Measurements from ENCODE around the gene STPG3. TPM values are rescaled to one million over a fixed set of nuclear protein-coding genes. Genes with fewer than 3 reads are reported as not detected.
A peak's percentile ranks its signal among the peaks of the same experiment; 100 is the strongest.

STPG3 gene
- total RNA-seq, 1 donor from 2014 or later, result not detected

DNA sequence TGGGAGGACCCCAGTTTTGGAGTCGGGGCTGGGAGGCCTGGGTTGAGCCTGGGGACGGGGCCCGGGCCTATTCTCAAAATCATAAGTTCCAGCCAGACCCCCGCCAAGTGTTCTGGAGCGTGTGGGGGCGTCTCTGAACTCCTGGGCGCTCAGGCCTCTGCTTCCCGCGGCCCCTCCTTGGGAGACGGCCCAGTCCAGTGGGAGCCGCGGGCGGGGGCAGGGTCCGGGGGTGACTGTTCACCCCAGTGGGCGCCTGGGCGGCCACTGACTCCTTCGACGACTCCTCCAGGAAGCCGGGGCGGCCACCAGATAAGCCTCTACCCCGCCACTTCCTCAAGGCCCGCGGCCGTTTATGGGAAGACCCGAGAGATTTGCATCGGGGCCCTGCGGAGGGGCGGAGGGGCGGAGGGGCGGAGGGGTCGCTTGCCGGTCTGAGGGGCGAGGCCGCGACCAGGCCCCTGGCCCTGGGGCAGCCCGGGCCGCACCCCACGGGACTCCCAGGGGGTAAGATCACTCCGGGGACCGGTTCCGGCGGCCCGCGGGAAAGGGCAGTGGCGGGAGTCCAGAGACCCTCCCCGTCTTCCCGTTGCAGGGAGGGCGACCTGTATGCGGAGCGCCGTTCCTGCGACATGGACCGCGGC is 27.1 kb downstream of the STPG3 start:
- no peak for DNase-seq (ENCODE audit: extremely low read depth, low read depth, low spot score)

DNA sequence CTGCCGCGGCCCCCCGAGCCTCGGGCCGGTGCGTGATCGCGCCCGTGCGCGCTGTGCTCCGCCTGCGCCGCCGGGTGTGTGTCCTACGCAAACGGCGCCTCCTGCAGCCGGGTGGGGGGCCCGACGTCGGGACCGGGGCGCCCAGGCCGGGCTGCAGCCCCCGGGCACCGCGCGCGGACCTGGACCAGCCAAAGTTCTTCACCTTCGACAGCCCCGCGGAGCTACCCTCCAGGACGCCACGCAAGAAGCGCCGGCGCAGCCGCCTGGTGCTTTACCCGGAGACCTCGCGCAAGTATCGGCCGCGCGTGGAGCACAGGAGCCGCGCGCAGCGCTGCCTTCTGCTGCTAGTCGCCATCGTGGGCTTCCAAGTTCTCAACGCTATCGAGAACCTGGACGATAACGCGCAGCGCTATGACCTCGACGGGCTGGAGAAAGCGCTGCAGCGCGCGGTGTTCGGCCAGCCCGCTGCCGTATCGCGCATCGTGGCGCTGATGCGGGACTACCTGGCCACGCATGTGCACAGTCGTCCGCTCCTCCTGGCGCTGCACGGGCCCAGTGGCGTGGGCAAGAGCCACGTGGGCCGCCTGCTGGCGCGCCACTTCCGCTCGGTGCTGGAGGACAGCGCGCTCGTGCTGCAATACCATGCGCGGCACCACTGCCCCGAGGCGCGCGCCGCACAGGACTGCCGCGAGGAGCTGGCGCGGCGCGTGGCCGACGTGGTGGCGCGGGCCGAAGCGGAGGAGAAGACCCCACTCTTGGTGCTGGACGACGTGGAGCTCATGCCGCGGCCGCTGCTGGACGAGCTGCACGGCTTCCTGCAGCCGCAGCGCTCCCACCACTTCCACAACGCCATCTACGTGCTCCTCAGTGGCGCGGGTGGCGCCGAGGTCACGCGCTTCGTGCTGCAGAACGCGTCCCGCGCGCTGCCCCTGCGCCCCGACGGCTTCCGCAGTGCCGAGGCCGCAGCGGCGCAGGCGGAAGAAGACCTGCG is 27.9 kb downstream of the STPG3 start:
- DNase-seq (ENCODE audit: extremely low read depth, low read depth, low spot score), result no peak

DNA sequence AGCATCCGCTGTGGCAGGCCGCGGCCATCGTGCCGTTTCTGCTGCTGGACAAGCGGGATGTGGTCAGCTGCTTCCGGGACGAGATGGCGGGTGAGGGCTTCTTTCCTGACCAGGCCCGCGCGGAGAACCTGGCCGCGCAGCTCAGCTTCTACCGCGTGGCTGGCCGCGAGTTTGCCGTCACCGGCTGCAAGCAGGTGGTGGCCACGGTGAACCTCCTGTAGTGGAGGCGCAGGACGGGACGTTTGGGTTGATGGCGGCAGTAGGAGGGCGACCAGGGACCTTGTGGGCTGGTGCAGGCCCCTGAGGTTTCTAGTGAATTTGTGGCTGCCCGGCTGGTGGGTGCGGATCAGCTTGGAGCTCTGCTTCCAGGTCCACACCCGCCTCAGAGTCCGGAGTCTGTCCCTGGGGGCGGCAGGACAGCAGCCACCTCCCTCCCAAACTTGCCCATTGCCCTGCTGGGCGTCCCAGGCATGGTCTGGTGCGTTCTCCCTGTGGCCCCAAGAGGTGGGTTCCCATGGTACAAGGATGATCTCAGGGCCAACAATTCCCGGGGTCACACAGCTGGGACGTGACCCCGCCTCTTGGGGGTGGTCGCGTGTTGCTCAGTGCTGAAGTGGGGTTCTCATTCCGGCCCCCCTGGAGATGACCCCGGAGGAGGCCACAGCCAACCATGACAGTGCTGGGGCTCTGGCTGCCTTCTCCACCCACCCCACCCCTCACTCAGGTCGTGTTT is 28.8 kb downstream of the STPG3 start:
- DNase-seq (ENCODE audit: extremely low read depth, low read depth, low spot score), result no peak

DNA sequence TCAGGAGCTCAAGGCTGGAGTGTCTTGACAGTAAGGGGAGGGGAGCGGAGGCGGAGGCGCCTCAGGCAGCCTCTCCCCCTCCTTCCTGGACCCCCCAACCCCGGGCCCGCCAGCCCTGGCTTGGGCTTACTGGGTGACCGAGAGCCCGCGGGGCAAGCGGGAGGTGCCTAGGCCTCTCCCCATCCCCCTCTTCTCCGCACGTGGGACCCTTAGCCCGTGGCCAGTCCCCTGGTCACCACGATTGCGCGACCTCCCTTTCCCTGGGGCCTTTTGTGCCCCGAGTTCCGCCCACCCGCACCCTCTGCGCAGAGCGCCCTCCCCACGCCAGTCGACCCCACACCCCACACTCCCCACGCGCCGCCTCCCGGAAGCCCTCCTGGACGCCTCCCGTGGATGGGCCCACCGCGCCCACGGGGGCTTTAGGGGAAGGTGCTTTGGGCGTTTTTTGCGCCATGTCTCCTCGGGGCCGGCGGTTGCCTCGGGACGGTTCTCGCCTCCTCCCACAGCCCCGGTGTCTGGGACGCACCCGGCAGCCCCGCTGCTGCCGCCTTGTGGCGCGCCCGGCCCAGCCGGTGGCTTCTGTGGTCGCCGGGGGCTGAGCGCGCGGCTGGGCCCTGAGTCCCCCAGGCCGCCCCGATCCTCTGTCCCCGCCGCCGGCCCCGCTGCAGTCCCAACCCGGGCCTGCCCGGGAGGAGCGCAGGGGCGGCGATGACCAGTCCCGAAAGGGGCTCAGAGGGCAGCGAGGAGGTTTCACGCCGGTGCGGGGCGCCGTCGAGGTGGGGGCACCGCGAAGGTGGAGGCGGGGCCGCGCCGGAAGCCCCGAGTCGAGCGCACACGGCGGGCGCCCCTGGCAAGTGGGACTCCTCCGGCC is 29.6 kb downstream of the STPG3 start:
- no peak for DNase-seq (ENCODE audit: extremely low read depth, low read depth, low spot score)

DNA sequence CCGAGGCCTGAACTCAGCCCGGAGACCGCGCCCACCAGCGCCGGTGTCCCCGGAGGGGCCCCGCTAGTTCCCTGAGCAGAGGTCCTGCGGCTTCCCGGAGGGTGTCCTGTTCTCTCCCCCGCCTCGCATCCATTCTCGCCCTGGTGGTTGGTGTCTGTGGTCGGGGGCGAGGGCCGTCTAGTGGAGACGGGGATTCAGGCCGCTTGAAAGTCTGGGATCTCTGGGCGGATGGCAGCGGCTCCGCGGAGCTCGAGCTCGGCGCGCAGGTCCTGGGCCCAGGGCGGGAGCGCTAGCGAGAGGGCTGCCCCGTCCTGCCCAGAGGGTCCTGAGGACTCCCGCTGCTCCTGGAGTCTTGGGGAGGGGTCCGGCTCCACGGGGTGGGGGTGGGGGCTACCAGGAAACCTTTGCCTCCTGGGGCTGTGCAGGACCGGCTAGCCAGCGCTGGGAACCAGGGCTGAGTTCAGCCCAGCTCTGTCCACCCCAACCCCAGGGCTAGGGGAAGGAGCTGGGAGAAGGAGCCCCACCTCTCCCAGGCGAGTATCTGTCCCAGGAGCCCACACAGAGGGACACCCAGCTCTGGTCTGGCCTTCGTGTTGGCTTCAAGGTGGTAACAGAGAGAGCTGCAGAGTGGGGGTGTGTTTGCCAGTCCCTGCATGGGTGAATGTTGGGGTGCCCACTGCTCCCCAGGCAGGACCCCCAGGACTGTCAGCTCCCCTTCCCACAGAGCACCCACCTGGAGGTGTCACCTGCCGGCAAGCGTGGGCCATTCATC is 30.4 kb downstream of the STPG3 start:
- no peak for DNase-seq (ENCODE audit: extremely low read depth, low read depth, low spot score)

DNA sequence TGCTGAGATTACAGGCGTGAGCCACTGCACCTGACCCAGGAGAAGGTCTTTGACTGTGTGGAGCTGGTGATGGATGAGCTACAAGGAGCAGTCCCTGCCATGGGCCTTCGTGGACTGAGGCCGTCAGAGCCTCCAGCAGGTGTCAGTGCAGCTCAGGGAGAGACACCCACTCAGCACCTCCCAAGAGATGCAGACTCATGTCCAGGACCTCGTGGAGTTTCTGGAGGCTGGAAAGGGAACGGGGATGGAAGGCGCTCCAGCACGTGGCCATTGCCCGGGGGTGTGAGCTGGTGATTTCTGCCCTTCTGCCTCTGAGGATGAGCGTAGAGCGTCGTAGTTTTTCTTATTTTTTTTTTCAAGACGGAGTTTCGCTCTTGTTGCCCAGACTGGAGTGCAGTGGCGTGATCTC is 35.9 kb downstream of the STPG3 start:
- DNase-seq (ENCODE audit: extremely low read depth, low read depth, low spot score), result no peak

DNA sequence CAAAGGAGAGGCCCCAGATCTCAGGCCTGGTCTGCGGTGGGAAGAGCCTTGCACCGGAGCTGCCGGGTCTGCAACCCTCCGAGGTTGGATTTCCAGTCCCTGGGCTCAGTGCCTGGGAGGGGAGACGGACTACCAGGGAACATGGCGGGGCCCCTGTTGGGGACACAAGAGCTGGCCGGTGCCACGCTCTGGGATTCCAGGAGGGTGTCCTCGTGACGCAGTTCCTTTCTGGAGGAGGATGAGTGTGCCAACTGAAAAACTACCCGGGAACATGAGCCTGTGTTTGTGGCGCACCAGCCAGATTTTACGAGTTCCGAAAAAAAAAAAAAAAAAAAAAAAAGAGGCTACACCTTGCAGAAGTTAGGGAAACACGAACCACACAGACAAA is 42.0 kb downstream of the STPG3 start:
- DNase-seq (ENCODE audit: extremely low read depth, low read depth, low spot score), result no peak

DNA sequence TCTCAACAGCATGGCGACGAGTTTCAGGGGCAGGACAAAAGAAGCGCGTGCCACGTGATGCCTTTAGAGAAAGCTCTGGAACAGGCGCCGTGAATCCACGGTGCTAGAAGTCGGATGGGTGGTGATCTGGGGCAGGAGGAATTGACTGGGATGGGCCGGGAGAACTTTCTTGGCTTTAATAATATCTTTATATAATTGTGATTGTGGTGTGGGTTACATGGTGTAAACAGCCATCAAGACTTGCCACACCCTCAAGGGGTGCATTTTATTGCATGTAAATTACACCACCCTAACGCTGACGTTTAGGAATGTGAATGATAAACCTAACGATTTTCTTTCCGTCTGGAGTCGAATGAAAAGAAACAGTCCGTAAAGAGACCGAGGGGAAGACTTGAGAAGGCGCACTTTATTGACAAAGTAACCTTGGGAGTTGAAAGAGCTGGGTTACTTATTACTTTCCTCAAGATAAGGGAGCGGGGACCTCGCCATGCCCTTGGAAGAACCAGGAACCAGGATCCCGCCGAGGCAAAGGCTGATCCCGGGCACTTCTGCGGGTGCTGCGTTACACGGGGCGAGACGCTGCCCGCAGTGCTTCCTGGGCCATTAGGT is 42.5 kb downstream of the STPG3 start:
- no peak for DNase-seq (ENCODE audit: extremely low read depth, low read depth, low spot score)

DNA sequence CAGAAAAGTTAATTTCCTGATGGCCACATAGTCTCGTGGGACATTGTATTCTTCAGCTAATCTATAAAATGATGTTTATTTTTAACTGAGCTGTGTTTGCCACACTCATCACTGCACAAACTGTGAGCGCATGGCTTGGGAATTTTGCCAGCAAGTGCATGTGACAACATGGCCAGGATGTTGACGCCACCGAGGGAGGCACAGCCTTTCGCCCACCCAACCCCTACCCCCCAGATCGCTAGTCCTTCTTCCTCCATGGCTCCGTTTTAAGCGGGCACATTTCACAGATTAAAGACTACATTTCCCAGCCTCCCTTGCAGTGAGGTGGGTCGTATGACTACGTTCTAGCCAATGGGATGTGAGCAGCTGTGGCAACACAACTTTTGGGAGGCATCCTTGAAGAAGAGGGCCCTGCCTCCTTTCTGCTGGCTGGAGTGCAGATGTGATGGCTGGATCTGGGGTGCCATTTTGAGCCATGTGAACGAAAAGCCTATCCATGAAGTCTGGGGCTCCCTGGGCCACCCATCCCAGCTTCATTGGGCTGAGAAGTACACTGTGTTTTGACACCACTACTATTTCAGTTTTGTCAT is 43.1 kb downstream of the STPG3 start:
- DNase-seq (ENCODE audit: extremely low read depth, low read depth, low spot score), result no peak

DNA sequence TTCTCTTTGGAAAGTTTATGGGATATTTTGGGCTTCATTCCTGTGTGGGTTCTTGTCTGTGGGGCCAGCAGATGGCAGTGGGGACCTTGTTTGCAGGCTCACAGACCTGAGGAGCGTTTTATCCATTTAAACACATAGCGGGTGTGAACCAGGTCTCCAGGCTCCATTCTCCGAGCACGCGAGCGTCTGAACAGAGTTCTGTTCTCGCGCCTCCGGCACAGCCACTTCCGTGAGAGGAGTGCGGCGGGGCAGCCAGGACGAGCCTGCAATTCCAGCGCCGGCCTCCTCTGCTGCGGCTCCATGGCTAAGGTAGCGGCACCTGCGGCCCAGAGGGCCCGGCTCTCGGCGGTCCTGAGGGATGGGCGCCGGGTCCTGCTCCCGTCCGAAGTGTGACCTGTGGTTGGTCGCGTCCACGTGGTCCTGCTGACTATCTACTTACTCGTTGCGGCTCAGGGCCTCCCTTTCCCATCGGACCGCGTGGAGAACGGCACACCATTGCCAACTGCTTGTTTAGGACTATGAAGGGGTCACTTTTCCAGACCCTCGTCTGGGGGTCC is 43.7 kb downstream of the STPG3 start:
- DNase-seq (ENCODE audit: extremely low read depth, low read depth, low spot score), result no peak

DNA sequence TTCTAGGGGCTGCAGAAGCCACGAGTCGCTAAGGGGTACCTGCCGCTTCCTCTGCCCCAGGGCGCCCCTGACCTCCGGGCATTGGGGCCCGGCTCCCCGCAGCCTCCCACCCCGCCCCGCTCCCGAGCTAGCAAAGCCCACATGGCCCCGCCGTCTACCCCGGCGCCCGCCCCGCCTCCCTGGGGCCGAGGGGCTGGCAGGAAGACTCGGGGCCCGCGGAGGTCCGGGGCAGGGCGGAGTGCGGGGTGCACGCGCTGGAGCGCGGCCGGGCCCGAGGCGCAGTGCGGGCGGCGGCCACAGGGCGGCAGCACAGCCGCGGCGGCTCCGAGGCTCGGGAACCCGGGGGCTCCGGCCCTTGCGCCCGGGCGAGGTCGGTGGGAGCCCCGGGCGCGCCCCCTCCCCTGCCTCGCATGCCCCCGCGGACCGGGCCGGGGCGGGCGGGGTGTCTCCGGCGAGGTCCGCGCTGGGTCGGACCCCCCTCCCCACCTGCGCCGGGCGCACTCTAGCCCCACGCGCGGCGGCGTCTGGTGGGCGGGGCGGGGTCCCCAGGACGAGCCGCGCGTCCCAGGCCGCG is 44.2 kb downstream of the STPG3 start:
- DNase-seq (ENCODE audit: extremely low read depth, low read depth, low spot score), result no peak

DNA sequence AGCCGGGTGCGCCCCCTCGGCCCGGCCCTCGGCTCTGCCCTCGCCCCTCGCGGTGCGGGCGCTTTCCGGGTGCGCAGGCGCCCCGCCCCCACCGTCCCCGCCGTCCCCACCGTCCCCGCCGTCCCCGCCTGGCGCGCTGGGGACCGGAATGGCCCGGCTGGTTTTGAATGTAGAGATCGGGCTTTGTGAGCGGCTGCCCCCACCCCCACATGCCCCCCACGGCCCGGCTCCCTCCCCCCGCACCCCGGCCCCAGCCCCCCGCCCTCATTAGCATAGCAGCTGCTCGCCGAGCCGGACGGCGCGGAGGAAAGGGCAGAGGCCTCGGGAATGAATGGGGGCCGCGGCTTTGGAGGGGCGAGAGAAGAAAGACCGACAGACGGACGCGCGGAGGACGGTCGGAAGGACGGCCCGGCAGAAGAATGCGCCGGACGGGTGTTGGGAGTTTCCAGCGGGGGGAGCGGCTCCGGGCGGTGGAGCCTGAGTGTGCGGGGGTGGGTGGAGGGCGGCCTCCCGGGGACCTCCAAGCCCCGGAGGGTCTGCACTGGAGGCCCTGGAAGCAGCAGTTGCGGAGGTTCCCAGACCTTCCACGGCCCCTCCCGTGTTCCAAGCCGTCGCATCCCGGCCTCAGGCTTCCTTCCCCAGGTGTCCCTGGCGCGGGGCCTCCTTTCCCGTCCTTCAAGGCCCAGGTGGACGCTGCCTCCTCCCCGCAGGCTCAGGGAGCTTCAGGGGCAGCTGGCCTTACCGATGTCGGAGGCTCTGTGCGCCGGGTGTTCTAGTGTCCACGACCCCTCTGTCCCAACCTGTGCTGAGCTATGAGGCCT is 45.0 kb downstream of the STPG3 start:
- DNase-seq (ENCODE audit: extremely low read depth, low read depth, low spot score), result no peak

DNA sequence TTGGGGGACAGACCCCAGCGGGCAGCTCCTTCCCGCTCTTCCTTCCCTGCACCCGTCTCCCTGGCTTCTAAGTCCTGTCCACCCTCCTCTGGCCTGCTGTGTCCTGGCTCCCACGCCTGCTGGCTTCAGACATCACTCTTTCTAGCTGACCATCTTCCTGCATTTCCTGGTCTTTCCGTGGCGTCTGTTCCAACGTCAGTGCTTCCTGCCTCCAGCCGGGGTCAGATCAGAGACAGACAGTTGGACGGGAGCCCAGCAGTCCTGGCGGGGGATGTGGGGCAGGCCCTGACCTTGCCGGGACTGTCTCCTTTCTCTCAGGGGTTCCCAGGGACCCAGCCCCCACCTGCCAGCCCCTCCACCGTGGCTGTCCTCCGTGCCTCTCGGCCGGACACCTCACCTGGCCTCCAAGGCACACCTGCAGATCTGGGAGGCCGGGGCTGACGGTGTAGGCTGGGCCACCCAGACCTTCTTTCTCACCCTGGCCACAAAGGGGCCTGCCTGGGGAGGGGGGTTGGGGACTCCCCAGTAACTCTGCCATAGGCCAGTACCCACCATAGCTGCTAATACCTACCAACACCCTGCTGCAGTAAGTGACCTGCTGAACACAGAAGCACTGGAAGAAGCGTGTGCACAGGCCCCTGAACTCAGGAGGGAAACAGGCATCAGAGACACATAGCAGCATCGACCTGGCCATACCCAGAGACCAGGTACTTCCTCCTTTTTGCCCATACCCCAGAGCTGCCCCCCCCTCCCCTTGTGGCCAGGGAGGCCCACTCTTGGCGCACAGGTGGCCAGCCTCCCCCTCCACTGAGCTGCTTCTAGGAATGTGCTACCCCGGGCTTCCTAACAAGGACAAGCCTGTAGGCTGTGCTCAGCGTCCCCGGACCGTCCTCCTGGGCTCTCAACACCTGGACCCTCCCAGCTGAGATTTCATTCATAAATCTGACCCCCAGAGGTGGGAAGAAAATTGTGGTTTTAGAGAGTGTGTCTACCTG is 45.9 kb downstream of the STPG3 start:
- peak; percentile 82 for DNase-seq (ENCODE audit: extremely low read depth, low read depth, low spot score)

DNA sequence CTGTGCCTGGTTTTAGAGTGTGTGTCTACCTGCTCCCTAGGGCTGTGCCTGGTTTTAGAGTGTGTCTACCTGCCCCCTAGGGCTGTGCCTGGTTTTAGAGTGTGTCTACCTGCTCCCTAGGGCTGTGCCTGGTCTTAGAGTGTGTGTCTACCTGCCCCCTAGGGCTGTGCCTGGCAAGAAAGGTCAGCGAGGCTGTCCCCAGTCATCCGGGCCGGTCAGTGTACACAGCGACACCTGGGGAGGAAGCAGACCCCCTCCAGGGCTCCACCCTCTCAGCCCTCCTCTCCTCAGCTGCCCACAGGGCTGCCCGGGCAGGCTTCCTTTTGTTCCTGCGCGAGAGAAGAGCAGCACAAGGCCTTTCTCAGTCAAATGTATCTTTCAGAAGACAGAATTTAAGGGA is 46.9 kb downstream of the STPG3 start:
- DNase-seq (ENCODE audit: extremely low read depth, low read depth, low spot score), result no peak

DNA sequence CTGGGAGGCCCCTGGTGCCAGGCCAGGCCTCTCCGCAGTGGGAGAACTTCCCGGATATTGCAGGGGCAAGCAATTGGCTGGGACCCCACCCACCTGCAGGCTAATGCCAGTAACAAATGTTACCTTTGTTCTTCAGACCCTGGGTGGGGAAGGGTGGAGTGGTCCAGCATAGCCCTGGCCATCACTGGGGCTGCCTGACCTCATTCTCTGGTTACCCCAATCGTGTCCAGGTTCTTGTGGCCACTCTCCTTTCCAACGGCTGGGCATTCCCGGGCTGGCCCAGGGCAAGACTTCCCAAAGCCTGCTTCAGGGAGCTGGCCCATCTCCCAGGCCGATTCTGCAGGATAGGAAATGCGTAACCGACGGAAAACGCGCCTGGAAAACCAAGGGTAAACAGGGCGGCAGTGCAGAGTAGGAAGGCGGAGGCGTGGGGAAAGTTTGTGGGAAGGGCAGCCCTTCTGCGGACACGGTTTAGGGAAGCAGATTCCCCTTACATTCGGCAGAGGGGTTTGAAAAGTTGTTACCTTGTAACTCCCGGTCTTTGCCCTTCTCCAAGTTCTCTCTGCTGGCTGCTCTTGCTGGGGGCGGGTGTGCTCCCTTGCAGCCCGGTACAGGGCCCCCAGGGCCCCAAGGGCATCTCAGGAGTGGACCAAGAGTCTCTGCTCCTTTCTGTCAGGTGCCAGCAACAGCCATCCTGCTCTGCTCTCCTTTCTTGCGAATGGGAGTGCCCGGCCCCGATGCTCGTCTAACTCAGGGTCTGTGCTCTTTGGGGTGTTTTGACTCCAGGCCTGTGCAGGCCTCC is 47.5 kb downstream of the STPG3 start:
- no peak for DNase-seq (ENCODE audit: extremely low read depth, low read depth, low spot score)

Measured in glomerular endothelial cell (primary cell).